GM21717 (cell line): ENCODE results near the gene SEC16B.

Experiments
- ATAC-seq: cut with Tn5 transposase; IDR thresholded peaks from one replicate; pipeline ENCODE4 v1.9.1; 2021; ENCODE audit warnings: mild to moderate bottlenecking, moderate library complexity; ENCODE audit not compliant: unreplicated experiment

SEC16B gene

DNA sequence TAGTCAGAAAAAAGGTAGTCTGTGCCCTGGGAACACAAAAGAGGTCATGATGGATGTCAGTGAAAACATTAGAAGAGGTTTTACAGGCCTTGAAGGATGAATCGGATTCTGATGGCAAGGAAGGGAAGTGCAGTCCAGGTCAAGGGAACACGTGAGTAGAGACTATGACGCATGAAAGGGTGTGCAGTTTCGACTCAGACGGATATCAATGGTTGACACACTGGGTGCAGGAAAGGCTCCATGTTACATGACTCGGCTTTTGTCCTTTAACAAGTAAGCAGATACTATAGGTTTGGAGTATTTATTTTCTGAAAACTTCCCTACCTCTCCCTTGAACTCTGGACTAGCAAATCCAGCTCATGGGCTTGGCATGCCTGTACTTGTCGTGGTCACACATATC, 55.3 kb downstream of the SEC16B start:
- no peak for ATAC-seq

DNA sequence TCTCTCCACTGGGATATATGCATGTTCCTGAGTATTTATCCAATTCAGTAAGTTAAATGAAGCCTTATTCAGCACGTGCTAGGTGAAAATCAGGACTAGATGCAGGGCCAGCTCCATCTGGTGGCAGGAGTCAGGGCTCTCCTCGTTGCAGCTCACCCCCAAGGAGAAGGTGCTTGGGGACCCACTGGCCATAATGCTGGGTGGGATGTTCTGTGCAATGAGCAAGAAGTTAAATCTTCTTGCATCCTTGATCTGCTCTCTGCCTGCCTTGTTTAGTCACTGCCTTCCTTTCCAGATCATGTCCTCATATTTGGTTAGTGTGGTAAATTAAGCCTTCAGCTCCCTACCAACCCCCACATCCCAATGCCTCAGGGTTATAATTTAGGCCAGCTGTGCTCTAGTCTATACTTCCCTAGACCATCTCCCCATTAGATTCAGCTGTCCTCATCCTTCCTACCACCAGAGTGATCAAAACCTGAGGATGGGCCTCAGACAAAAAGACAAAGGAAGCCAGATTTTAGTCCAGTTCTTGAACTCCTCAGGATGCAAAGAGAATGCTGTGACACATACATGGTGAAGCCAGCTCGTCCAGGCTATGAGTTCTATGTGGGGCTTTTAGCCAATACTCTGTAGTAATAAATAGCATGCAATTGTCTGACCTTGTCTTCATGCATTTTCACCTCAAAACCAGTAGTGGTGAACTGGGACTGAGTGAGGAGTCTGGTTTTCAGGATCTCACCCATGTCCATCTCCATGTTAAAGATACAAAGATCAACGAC, 55.9 kb downstream of the SEC16B start:
- no peak for ATAC-seq

DNA sequence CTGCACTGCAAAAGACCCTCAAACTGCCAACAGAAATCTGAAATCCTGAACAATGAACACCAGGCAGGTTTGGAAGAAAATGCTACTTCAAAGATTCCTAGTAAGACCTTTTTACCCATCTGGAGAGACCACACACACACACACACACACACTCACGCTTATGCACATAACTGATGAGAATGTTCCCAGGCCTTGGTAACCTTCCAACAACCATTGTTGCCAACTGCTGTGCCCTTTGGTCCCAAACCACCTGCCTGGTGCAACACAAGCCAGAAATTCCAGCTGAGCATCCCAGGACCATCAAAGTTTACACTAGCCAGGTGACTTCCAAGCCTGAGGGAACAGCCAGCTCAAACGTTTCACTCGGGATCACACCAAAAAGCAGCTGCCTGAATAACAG, 56.9 kb downstream of the SEC16B start:
- no peak for ATAC-seq

DNA sequence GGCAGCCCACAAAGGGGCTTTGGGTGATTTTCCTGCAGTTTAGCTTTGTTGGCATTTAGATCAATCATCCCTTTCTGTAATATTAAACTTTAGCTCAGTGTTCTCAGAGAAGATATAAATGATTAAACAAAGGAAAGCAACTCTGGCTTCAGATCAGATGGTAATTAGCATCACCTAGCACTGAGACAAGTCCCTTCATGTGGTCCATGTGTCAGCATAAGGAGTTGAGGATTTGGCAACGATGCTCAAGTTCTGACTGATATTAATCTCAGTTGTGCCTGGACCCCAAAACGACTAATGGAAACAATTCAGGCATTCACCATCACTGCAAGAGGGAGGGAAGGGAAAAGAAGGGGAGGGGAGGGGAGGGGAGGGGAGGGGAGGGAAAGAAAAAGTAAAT, 60.4 kb downstream of the SEC16B start:
- no peak for ATAC-seq

DNA sequence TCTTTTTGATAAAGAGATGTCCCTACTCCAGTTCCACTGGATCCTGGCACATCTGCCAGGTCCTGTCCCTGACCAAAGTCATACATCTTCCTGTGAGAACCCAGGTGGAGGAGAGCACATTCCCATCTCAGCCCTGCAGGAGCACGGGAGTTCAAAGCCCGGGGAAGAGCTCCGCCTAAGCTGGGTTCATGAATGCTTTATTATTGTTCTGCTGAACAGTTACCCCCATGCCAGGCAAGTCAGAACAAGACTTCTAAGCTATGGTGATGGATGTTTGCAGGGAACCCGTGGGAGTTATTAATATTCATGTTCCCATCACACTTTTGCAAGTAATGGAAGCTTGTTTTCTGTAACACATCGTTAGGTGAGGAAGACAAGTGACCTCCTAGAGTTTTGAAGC, 62.9 kb downstream of the SEC16B start:
- ATAC-seq, result no peak

DNA sequence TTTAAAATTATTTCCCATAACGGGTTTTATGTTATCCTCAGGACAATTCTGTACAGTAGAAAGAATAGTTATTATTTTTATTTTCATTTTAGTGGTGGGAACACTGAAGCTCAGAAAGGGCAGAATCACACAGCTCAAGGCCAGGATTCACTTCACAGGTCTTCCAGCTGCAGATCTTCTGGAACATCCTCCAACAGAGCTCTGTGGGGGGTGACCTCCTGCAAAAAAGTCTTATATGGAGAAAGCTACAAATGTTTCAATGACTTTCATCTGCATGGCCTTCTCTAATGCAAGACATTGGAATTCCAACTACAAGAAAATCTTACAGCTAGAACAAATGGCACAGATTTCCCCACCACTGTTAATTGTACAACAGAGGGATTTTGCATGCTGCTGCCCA, 64.2 kb downstream of the SEC16B start:
- no peak for ATAC-seq

DNA sequence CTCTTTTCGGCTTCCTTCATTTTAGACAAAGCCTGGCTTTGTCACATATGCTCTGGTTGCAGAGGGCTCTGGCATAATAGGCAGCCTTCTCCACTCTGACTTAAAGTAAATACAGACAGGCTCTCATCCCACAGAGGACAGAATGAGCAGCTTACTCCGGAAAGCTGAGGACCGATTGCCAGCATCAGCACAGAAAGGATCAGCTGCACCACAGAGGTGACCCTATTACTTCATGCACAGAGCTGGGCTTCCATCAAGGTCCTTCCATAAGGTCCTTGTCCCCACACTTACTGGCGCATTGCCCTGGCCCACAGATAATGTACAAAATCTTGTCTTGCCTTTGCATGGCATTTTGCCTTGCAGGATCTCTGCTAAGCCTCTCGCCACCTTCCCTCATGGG, 67.6 kb downstream of the SEC16B start:
- no peak for ATAC-seq

DNA sequence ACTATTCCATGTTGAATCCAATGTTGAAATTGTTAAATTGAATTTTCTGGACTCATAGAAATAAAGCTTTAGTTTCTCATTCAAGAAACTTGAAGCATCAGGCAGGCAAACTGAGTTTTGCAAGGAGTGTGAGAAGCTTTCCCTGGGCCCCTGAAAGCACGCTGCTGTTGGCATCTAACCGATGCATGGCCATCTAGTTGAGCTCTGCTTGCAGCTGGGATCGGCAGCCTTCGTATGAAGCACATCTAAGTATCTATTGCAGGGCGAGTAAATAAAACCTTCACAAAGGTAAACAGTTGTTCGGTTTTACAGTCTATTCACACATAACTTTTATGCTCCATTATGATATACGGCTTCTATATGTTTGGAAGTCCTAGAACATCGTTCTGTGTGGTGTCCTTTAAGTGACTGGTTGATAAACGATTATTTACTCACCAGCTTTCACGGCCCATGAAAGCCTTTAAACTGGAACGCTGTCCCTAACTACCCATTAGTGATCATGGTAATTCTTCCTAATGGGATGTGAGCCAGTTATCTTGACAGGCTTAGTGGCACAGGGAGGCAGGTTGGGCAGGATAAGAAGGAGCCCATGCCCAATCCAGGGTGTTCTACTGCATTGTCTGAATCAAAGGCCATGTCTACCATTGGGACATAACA, 71.7 kb downstream of the SEC16B start:
- no peak for ATAC-seq

DNA sequence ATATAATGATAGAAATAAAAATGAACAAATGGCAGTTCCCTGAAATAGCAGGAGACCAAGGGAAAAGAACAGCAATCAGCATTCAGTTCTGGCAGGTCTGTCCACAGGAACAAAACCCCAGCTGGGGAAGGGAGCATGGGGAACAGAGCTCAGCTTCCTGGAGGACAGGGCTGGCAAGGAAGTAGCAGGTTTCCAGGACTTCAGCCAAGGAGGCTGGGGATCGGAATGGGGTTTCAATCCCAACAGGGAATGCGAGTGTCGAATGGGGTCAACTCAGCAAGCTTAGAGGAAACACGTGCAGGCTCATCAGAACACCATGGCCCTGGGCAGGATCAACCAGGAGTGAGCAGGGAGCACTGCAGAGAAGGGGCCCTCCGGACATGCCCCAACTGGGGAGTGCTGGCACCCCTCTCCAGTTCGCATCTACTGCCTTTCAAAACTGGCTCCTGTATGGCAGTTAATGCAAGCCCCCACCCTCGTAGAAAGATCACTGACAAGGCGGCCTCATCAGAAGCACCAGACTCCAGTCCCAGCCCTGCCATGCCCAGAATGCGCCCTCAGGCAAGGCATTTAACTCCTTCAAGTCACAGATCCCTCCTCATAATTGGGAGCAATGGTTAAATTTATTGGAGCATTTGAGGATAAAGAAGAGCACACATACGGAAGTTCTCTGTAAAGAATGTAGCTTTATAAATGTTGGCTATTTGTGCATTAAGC, 72.4 kb downstream of the SEC16B start:
- no peak for ATAC-seq
